Posterior cingulate gyrus (tissue), 11 donors: ENCODE results near the gene FPGS.

ENCODE experiments used
- DNase-seq, 10 donors: peaks; one replicate each; pipeline versions ENCODE4 v3.0.0 to v3.0.0-alpha.2; 2020 to 2021; ENCODE audit warnings: mixed read lengths in 3 of 10
- intact Hi-C: fragments of 100-400 bp; cut with DNase I; formaldehyde crosslinking; loops from one replicate; pipeline ENCODE4 v1.15.1; 2023

Gene FPGS

GRCh38 chr9:127854184-127854806, 51.6 kb downstream of the FPGS start, which contains the start of gene ENG:
Gene ENG (minus strand): TSS chr9:127854658. CDS start chr9:127854355, 303 bp downstream.
- no peak for DNase-seq
- intact Hi-C loops, result no loop called here

DNA sequence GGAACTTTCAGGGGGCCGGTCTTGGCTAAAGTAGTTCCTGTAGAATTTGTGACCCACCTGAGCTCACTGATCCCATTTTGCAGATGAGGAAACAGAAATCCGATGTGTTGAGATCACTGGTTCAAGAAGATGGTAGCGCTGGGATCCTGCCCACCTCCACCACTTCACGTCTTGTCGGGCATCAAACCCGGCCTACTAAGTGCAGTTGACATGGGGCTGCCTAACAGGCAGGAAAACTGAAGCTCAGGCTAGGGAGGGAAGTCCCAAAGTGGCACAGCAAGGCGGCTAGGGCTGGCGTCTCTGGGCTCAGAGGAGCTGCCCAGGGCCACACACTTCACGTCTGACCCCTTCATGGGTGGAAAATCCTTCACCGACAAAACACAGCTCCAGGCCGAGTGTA, 52.3 kb downstream of the FPGS start:
- intact Hi-C loops, result no loop called here
- DNase-seq, result no peak

GRCh38 chr9:127855522-127855921, 52.8 kb downstream of the FPGS start:
- no peak for DNase-seq
- intact Hi-C loops, result no loop called here

DNA sequence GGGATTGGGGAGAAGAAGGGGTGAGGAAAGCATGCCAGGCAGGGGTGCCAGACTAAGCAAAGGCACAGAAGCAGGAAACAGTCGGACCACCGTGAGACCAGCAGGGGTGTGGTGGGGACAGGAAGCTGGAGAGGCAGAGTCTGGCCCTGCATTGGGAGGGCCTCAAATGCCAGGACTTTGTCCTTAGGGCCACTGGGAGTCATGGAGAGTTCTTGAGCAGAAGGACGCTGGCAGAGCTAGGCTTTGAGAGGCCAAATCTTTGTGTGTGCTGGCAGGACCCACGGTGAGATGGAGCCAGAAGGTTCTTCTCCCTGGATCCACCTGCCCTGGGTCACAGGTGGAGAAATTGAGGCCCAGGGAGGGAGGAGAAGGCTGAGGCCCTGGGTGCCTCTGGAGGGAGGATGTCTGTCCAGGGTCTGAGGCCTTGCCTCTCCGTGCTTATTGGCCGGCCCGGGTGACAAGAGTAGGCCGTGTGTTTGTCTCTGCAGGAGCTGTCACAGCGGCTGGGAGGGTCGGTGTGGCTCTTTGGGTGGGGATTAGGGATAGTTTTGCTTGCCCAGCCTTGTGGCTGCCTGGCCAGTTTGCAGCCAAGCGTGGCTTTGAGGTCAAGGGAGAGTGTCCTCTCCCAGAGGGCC, 53.5 kb downstream of the FPGS start:
- no peak for DNase-seq
- intact Hi-C loops, result no loop called here

DNA sequence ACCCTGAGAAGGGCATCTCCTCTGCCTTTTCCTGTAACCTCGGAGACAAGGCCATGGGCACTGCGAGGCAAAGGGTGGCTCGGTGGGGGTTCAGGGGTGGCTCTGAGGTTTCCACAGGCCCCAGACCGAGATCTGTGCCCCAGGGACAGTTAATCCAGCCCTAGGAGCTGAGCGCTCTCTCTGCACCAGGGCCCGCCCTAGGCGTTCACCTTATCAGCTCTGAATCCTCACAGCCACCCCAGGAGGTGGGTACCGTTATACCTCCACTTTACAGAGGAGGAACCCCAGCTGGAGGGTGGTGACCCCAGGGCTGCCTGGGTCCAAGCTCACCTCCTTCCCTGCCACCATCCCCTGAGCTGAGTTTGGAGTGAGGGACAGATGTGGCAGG, 54.0 kb downstream of the FPGS start:
- intact Hi-C loops, result no loop called here
- no peak for DNase-seq

DNA sequence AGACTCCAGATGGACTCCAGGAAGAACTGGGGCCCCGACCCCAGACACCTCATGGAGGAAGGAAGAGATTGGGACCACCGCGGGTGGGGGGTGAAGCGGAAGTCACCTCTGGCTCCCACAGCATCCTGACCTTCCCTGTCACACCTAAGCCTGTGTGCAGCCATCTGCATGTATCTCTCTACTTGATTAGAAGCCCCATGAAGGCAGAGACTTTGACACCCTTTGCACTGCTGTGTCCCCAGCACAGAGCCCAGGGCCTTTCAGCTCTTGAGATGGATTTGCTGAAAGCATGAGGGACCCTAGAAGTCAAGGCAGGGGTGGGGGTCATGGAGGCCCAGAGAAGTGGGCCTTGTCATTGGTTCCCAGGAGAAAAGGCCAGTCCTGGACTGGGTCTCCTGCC, 54.6 kb downstream of the FPGS start:
- no peak for DNase-seq
- intact Hi-C loops, result no loop called here

GRCh38 chr9:127858041-127858512, 55.4 kb downstream of the FPGS start:
- intact Hi-C loops, result no loop called here
- no peak for DNase-seq

GRCh38 chr9:127860260-127860659, 57.6 kb downstream of the FPGS start:
- intact Hi-C loops, result no loop called here
- no peak for DNase-seq

DNA sequence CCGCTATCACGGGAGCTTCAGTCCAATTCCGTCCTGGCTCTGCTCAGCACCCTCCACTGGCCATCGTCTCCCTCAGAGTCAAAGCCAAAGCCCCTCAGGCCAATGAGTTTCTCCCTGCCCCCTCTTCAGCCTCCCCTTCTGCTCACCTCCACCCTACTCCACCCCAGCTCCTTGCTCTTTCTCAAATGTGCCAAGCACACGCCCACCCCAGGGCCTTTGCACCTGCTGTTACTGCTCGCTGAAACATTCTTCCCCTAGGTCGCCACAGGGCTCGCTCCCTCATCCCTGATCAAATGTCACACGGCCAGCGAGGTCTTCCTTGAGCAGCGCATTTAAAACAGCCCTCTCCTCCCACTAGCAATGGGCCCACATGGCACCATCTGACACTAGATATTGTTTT, 58.1 kb downstream of the FPGS start:
- intact Hi-C loops, result no loop called here

GRCh38 chr9:127862075-127863011, 59.7 kb downstream of the FPGS start:
- DNase-seq, result peak in 4 of 10 donors; percentile 30 to 90 (median 36)
- intact Hi-C loops, result no loop called here

More for the DNA sequence above, 58.1 kb downstream of the FPGS start:
- no peak for DNase-seq

DNA sequence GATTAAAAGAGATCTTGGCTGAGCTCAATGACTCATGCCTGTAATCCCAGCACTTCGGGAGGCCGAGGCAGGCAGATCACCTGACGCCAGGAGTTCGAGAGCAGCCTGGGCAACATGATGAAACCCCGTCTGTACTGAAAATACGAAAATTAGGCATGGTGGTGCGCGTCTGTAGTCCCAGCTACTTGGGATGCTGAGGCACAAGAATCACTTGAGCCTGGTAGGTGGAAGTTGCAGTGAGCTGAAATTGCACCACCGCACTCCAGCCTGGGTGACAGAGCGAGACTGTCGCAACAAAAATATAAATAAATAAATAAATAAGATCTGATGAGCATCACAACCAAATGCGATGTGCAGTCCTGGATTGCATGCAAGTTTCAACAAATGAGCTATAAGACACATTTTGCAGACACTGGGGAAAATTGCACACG, 60.5 kb downstream of the FPGS start:
- intact Hi-C loops, result no loop called here
- DNase-seq, result no peak
